Stimulated activated CD4-positive, alpha-beta T cell treated with anti-CD3 and anti-CD28 coated beads, Interleukin-15, amount 100 ng/mL, for 1 hour (primary cell): ENCODE results near the gene LUC7L.
"Not testable (repeated sequence)": the region's sequence is repeated elsewhere in the genome, so short reads cannot be mapped to it uniquely, and the experiment has no call there.

Experiments used
- DNase-seq, 2 donors: peaks; one replicate each; pipeline ENCODE4 v3.0.0-alpha.2; 2020; ENCODE audit warnings: low read depth in 1 of 2, low spot score in 1 of 2

The LUC7L gene

DNA sequence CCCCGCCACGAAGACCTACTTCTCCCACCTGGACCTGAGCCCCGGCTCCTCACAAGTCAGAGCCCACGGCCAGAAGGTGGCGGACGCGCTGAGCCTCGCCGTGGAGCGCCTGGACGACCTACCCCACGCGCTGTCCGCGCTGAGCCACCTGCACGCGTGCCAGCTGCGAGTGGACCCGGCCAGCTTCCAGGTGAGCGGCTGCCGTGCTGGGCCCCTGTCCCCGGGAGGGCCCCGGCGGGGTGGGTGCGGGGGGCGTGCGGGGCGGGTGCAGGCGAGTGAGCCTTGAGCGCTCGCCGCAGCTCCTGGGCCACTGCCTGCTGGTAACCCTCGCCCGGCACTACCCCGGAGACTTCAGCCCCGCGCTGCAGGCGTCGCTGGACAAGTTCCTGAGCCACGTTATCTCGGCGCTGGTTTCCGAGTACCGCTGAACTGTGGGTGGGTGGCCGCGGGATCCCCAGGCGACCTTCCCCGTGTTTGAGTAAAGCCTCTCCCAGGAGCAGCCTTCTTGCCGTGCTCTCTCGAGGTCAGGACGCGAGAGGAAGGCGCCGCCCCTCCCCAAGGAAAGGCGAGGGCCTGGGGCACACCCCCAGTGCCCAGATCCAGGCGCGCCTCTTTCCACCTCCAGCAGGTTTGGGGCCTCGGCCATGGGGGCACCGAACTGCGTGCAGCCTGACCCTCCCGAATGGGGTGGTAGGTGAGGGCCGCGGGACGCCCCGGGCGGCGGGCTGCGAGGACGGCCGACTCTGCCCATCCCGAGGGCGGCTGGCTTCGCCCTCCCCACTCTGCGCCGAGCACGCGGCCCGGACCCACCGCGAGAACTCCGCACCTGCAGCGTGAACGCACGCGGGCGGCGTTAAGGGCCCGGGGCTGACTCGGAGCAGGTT is 48.3 kb downstream of the LUC7L start:
- peak; percentile 70 to 82 for DNase-seq

DNA sequence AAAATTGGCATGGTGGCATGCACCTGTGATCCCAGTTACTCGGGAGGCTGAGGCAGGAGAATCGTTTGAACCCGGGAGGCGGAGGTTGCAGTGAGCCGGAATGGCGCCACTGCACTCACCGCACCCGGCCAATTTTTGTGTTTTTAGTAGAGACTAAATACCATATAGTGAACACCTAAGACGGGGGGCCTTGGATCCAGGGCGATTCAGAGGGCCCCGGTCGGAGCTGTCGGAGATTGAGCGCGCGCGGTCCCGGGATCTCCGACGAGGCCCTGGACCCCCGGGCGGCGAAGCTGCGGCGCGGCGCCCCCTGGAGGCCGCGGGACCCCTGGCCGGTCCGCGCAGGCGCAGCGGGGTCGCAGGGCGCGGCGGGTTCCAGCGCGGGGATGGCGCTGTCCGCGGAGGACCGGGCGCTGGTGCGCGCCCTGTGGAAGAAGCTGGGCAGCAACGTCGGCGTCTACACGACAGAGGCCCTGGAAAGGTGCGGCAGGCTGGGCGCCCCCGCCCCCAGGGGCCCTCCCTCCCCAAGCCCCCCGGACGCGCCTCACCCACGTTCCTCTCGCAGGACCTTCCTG is 49.1 kb downstream of the LUC7L start, which contains the start of gene HBQ1:
Gene HBQ1 (plus strand): TSS at position 359 of the 575 bp plus-strand sequence. CDS start 28 bp downstream, at position 387.
- DNase-seq: peak in 1 of 2 donors; percentile 38

DNA sequence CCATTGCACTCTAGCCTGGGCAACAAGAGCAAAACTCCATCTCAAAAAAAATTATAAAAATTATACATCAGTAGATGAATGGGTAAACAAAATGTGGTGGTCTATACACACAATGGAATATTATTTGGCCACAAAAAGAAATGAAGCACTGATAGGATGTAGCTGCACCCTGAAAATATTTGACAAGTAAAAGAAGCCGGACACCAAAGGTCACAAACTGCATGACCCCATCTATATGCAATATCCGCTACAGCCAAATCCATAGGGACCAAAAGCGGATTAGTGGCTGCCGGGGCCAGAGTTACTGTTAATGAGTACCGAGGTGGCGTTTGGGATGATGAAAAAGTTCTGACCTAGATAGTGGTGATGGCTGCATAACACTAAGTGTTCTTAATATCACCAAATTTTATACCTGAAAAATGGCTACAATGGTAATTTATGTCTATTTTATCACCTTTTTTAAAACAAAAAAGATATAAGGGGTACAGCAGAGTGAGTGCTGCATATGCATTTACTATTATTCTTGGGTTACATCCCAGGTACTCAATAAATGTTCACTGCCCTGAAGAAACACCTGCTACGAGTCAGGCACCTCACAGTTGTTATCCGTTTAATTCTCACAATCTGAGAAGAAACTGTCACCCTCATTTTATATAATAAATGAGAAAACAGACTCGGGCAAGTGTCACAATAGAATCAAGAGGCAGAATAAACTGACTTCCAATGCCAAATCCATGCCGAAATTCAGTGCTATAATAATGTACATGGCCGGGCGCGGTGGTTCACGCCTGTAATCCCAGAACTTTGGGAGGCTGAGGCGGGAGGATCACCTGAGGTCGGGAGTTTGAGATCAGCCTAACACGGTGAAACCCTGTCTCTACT is 49.8 kb downstream of the LUC7L start:
- DNase-seq: no peak

DNA sequence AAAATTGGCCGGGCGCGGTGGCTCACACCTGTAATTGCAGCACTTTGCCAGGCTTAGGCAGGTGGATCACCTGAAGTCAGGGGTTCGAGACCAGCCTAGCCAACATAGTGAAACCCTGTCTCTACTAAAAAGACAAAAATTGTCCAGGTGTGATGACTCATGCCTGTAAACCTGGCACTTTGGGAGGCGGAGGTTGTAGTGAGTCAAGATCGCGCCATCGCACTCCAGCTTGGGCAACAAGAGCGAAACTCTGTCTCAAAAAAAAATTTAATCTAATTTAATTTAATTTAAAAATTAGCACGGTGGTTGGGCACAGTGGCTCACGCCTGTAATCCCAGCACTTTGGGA is 50.6 kb downstream of the LUC7L start:
- DNase-seq: no peak

DNA sequence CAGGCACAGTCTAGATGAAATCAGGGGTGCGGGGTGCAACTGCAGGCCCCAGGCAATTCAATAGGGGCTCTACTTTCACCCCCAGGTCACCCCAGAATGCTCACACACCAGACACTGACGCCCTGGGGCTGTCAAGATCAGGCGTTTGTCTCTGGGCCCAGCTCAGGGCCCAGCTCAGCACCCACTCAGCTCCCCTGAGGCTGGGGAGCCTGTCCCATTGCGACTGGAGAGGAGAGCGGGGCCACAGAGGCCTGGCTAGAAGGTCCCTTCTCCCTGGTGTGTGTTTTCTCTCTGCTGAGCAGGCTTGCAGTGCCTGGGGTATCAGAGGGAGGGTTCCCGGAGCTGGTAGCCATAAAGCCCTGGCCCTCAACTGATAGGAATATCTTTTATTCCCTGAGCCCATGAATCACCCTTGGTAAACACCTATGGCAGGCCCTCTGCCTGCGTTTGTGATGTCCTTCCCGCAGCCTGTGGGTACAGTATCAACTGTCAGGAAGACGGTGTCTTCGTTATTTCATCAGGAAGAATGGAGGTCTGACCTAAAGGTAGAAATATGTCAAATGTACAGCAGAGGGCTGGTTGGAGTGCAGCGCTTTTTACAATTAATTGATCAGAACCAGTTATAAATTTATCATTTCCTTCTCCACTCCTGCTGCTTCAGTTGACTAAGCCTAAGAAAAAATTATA is 51.1 kb downstream of the LUC7L start:
- no peak for DNase-seq

DNA sequence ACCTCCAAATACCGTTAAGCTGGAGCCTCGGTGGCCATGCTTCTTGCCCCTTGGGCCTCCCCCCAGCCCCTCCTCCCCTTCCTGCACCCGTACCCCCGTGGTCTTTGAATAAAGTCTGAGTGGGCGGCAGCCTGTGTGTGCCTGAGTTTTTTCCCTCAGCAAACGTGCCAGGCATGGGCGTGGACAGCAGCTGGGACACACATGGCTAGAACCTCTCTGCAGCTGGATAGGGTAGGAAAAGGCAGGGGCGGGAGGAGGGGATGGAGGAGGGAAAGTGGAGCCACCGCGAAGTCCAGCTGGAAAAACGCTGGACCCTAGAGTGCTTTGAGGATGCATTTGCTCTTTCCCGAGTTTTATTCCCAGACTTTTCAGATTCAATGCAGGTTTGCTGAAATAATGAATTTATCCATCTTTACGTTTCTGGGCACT is 51.8 kb downstream of the LUC7L start:
- no peak for DNase-seq

DNA sequence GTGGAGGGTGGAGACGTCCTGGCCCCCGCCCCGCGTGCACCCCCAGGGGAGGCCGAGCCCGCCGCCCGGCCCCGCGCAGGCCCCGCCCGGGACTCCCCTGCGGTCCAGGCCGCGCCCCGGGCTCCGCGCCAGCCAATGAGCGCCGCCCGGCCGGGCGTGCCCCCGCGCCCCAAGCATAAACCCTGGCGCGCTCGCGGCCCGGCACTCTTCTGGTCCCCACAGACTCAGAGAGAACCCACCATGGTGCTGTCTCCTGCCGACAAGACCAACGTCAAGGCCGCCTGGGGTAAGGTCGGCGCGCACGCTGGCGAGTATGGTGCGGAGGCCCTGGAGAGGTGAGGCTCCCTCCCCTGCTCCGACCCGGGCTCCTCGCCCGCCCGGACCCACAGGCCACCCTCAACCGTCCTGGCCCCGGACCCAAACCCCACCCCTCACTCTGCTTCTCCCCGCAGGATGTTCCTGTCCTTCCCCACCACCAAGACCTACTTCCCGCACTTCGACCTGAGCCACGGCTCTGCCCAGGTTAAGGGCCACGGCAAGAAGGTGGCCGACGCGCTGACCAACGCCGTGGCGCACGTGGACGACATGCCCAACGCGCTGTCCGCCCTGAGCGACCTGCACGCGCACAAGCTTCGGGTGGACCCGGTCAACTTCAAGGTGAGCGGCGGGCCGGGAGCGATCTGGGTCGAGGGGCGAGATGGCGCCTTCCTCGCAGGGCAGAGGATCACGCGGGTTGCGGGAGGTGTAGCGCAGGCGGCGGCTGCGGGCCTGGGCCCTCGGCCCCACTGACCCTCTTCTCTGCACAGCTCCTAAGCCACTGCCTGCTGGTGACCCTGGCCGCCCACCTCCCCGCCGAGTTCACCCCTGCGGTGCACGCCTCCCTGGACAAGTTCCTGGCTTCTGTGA is 52.5 kb downstream of the LUC7L start, which contains the start of gene HBA1:
Gene HBA1 (plus strand): TSS at position 204 of the 906 bp plus-strand sequence. CDS start 37 bp downstream, at position 241.
- not testable (repeated sequence) for DNase-seq

DNA sequence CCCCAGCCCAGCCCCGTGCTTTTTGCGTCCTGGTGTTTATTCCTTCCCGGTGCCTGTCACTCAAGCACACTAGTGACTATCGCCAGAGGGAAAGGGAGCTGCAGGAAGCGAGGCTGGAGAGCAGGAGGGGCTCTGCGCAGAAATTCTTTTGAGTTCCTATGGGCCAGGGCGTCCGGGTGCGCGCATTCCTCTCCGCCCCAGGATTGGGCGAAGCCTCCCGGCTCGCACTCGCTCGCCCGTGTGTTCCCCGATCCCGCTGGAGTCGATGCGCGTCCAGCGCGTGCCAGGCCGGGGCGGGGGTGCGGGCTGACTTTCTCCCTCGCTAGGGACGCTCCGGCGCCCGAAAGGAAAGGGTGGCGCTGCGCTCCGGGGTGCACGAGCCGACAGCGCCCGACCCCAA is 53.2 kb downstream of the LUC7L start:
- DNase-seq: not testable (repeated sequence)

DNA sequence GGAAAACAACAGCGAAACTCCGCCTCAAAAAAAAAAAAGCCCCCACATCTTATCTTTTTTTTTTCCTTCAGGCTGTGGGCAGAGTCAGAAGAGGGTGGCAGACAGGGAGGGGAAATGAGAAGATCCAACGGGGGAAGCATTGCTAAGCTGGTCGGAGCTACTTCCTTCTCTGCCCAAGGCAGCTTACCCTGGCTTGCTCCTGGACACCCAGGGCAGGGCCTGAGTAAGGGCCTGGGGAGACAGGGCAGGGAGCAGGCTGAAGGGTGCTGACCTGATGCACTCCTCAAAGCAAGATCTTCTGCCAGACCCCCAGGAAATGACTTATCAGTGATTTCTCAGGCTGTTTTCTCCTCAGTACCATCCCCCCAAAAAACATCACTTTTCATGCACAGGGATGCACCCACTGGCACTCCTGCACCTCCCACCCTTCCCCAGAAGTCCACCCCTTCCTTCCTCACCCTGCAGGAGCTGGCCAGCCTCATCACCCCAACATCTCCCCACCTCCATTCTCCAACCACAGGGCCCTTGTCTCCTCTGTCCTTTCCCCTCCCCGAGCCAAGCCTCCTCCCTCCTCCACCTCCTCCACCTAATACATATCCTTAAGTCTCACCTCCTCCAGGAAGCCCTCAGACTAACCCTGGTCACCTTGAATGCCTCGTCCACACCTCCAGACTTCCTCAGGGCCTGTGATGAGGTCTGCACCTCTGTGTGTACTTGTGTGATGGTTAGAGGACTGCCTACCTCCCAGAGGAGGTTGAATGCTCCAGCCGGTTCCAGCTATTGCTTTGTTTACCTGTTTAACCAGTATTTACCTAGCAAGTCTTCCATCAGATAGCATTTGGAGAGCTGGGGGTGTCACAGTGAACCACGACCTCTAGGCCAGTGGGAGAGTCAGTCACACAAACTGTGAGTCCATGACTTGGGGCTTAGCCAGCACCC is 54.0 kb downstream of the LUC7L start:
- no peak for DNase-seq

DNA sequence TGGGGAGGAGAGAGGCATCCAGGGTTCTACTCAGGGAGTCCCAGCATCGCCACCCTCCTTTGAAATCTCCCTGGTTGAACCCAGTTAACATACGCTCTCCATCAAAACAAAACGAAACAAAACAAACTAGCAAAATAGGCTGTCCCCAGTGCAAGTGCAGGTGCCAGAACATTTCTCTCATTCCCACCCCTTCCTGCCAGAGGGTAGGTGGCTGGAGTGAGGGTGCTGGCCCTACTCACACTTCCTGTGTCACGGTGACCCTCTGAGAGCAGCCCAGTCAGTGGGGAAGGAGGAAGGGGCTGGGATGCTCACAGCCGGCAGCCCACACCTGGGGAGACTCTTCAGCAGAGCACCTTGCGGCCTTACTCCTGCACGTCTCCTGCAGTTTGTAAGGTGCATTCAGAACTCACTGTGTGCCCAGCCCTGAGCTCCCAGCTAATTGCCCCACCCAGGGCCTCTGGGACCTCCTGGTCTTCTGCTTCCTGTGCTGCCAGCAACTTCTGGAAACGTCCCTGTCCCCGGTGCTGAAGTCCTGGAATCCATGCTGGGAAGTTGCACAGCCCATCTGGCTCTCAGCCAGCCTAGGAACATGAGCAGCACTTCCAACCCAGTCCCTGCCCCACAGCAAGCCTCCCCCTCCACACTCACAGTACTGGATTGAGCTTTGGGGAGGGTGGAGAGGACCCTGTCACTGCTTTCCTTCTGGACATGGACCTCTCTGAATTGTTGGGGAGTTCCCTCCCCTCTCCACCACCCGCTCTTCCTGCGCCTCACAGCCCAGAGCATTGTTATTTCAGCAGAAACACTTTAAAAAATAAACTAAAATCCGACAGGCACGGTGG is 55.1 kb downstream of the LUC7L start:
- DNase-seq: not testable (repeated sequence)

DNA sequence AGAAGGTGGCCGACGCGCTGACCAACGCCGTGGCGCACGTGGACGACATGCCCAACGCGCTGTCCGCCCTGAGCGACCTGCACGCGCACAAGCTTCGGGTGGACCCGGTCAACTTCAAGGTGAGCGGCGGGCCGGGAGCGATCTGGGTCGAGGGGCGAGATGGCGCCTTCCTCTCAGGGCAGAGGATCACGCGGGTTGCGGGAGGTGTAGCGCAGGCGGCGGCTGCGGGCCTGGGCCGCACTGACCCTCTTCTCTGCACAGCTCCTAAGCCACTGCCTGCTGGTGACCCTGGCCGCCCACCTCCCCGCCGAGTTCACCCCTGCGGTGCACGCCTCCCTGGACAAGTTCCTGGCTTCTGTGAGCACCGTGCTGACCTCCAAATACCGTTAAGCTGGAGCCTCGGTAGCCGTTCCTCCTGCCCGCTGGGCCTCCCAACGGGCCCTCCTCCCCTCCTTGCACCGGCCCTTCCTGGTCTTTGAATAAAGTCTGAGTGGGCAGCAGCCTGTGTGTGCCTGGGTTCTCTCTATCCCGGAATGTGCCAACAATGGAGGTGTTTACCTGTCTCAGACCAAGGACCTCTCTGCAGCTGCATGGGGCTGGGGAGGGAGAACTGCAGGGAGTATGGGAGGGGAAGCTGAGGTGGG is 55.9 kb downstream of the LUC7L start:
- not testable (repeated sequence) for DNase-seq

DNA sequence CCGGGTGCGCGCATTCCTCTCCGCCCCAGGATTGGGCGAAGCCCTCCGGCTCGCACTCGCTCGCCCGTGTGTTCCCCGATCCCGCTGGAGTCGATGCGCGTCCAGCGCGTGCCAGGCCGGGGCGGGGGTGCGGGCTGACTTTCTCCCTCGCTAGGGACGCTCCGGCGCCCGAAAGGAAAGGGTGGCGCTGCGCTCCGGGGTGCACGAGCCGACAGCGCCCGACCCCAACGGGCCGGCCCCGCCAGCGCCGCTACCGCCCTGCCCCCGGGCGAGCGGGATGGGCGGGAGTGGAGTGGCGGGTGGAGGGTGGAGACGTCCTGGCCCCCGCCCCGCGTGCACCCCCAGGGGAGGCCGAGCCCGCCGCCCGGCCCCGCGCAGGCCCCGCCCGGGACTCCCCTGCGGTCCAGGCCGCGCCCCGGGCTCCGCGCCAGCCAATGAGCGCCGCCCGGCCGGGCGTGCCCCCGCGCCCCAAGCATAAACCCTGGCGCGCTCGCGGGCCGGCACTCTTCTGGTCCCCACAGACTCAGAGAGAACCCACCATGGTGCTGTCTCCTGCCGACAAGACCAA is 56.8 kb downstream of the LUC7L start, which contains the start of gene HBA2:
Gene HBA2 (plus strand): TSS at position 503 of the 568 bp plus-strand sequence. CDS start 37 bp downstream, at position 540.
- not testable (repeated sequence) for DNase-seq

DNA sequence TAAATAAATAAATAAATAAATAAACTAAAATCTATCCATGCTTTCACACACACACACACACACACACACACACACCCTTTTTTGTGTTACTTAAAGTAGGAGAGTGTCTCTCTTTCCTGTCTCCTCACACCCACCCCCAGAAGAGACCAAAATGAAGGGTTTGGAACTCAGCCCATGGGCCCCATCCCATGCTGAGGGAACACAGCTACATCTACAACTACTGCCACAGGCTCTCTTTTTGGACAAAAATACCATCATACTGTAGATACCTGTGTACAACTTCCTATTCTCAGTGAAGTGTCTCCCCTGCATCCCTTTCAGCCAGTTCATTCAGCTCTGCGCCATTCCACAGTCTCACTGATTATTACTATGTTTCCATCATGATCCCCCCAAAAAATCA is 58.5 kb downstream of the LUC7L start:
- no peak for DNase-seq

DNA sequence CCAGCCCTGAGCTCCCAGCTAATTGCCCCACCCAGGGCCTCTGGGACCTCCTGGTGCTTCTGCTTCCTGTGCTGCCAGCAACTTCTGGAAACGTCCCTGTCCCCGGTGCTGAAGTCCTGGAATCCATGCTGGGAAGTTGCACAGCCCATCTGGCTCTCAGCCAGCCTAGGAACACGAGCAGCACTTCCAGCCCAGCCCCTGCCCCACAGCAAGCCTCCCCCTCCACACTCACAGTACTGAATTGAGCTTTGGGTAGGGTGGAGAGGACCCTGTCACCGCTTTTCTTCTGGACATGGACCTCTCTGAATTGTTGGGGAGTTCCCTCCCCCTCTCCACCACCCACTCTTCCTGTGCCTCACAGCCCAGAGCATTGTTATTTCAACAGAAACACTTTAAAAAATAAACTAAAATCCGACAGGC is 59.2 kb downstream of the LUC7L start:
- DNase-seq: not testable (repeated sequence)

DNA sequence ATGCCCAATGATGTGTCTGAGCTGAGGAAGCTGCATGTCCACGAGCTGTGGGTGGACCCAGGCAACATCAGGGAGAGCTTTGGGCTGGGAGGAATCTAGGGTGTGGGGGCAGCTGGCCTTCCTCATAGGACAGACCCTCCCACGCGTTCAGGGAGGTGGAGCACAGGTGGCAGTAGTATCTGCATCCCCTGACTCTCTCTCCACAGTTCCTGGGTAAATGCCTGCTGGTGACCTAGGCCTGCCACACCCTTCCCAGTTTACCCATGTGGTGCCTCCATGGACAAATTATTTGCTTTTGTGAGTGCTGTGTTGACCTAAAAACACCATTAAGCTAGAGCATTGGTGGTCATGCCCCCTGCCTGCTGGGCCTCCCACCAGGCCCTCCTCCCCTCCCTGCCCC is 60.2 kb downstream of the LUC7L start:
- DNase-seq: no peak

DNA sequence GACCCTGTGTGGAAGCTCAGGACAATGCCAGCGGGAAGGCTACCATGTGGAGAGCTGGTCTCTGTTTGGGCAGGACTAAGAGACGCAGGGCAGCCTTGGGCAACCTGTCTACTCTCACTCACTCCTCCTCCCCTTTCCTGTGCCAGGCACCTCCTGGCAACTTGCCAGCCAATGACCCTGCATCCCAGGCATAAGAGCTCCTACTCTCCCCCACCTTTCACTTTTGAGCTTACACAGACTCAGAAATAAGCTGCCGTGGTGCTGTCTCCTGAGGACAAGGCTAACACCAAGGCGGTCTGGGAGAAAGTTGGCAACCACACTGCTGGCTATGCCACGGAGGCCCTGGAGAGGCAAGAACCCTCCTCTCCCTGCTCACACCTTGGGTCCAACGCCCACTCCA is 60.8 kb downstream of the LUC7L start:
- no peak for DNase-seq
